ENCODE results near the gene ATP5MC3. TPM values are rescaled to one million over a fixed set of nuclear protein-coding genes. Genes with fewer than 3 reads are reported as not detected.

ATP5MC3 gene
- total and polyA plus RNA-seq, 2 experiments from 2014 or later: 185 to 557 TPM

DNA sequence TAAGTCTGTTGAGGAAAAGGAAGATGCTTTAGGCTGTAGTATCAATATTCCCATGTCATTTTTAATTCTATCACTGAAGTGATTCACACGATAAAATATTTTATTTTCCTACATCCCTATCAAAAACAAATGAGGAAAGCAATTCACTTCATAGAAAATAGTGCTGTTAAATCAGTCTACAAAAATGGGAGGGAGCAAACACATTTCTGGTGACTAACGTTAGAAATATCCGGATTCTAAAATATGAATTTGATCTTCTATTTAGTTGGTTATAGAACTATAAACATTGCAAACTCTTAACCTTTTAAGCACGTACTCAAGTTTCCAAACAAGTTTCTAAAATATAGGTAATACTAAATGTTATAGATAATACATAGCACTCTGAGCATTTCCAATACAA is 34.3 kb downstream of the ATP5MC3 start:
- H3K4me3 ChIP-seq: no peak overlapping the region
- H4K20me1 ChIP-seq (replicated peaks; ENCODE audit: insufficient read depth): peaks cover 34% of the 10 kb centered on the region
- TF ChIP-seq JUNB (IDR thresholded peaks at IDR 0.05; ENCODE audit: unreplicated experiment) (no peak), POLR2AphosphoS5 (IDR thresholded peaks at IDR 0.05; ENCODE audit: low read depth) (no peak), NANOG (IDR thresholded peaks at IDR 0.05; ENCODE audit: borderline replicate concordance) (no peak), REST (IDR thresholded peaks at IDR 0.05; ENCODE audit: unreplicated experiment) (no peak), EZH2phosphoT487 (IDR thresholded peaks at IDR 0.05; ENCODE audit: unreplicated experiment) (no peak), ZNF462 (CRISPR knock-in tag; IDR thresholded peaks at IDR 0.05) (no peak), ZNF331 (CRISPR knock-in tag; IDR thresholded peaks at IDR 0.05; ENCODE audit: low read depth) (no peak), CREB1 (CRISPR knock-in tag; IDR thresholded peaks at IDR 0.05; ENCODE audit: low read depth) (no peak), ZNF114 (CRISPR knock-in tag; IDR thresholded peaks at IDR 0.05) (no peak), STAT1 (IDR thresholded peaks at IDR 0.05; ENCODE audit: unreplicated experiment) (no peak), EZH2 (IDR thresholded peaks at IDR 0.05; ENCODE audit: low read depth, unreplicated experiment) (no peak)
- TF ChIP-seq, protein P1, sequence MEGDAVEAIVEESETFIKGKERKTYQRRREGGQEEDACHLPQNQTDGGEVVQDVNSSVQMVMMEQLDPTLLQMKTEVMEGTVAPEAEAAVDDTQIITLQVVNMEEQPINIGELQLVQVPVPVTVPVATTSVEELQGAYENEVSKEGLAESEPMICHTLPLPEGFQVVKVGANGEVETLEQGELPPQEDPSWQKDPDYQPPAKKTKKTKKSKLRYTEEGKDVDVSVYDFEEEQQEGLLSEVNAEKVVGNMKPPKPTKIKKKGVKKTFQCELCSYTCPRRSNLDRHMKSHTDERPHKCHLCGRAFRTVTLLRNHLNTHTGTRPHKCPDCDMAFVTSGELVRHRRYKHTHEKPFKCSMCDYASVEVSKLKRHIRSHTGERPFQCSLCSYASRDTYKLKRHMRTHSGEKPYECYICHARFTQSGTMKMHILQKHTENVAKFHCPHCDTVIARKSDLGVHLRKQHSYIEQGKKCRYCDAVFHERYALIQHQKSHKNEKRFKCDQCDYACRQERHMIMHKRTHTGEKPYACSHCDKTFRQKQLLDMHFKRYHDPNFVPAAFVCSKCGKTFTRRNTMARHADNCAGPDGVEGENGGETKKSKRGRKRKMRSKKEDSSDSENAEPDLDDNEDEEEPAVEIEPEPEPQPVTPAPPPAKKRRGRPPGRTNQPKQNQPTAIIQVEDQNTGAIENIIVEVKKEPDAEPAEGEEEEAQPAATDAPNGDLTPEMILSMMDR (conservative IDR thresholded peaks at IDR 0.05; ENCODE audit: low read depth in 2 of 2): no peak
- TF ChIP-seq, protein P2, sequence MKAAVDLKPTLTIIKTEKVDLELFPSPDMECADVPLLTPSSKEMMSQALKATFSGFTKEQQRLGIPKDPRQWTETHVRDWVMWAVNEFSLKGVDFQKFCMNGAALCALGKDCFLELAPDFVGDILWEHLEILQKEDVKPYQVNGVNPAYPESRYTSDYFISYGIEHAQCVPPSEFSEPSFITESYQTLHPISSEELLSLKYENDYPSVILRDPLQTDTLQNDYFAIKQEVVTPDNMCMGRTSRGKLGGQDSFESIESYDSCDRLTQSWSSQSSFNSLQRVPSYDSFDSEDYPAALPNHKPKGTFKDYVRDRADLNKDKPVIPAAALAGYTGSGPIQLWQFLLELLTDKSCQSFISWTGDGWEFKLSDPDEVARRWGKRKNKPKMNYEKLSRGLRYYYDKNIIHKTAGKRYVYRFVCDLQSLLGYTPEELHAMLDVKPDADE (IDR thresholded peaks at IDR 0.05): no peak
- no peak overlapping the region for H3K27ac ChIP-seq (ENCODE audit: low read depth)
- H3K9me2 ChIP-seq (ENCODE audit: insufficient read depth): 0 out of 2 replicates have a peak, but pooled peaks cover 4% of the 10 kb centered on the region
- Mint-ChIP-seq H3K4me3 (no peak overlapping the region), H3K4me1 (peaks cover 13% of the 10 kb centered on the region; the same call in 2 of the 3 replicates), H3K36me3 (ENCODE audit: low read depth) (peaks cover 28% of the 10 kb centered on the region), H3K27me3 (ENCODE audit: insufficient read depth, low read depth, poor library complexity) (no peaks in the 10 kb centered on the region), H3K9me3 (no peaks in the 10 kb centered on the region), H3K27ac (no peak overlapping the region)
- no peaks in the 10 kb centered on the region for H3K36me3 ChIP-seq (ENCODE audit: insufficient read depth)
- H3K27me3 ChIP-seq (ENCODE audit: insufficient read depth): no peaks in the 10 kb centered on the region
- no peak overlapping the region for H3K4me2 ChIP-seq
- ATAC-seq (no peak), DNase-seq (ENCODE audit: low spot score) (no peak)
- H3F3A ChIP-seq (replicated peaks; ENCODE audit: low read depth): no peaks in the 10 kb centered on the region
- H3K4me1 ChIP-seq (ENCODE audit: insufficient read depth): peaks cover 6% of the 10 kb centered on the region; the same call in 1 of the 2 replicates
- H3K79me2 ChIP-seq (replicated peaks; ENCODE audit: insufficient read depth): peaks cover 100% of the 10 kb centered on the region
- H2AFZ ChIP-seq: no peak overlapping the region

Data from GM23338 (cell line).